Fibroblast of the aortic adventitia (primary cell): ENCODE measurements around the gene VWC2L. TPM values are rescaled to one million over a fixed set of nuclear protein-coding genes. Genes with fewer than 3 reads are reported as not detected.

Experiments used
- DNase-seq: peaks from one replicate; pipeline ENCODE4 v3.0.0-alpha.2; 2010; ENCODE audit warnings: low read depth
- H3K4me3 ChIP-seq: 2 replicates; pipeline ENCODE4 v1.5.1; 2011; ENCODE audit warnings: low read depth, mild to moderate bottlenecking, control low read depth, low read length, moderate library complexity
- total RNA-seq: library from RNA; depleted of rRNA; stranded (reverse); fragments of >200 nt; gene quantifications from 2 replicates; pipeline ENCODE4 v1.2.3, GENCODE V29; 2012; ENCODE audit warnings: low replicate concordance
- TF ChIP-seq, protein P1 (sequence below): IDR thresholded peaks from 2 replicates; pipeline ENCODE4 v1.5.1; 2011; ENCODE audit warnings: mild to moderate bottlenecking, low read length, control low read depth, inconsistent platforms; ENCODE audit not compliant: insufficient read depth

The VWC2L gene
- total RNA-seq, 1 donor, result not detected

DNA sequence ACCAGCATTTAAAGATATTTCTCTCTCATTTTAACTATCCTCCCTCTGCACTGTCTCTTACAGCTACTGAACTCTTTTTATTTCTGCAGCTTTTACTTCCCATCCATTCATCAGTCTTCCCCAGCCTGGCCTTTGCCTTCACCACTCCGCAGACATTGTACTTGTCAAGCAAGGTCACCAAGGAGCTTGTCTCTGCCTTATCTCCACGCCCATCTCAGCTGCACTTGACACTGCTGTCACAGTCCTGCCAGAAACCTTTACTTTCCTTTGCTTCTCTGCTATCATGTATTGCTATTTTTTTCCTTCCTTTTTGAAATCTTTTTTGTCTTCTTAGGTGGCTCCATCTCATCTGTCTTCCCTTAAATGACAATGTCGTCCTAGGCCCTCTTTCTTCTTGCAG is 147.0 kb downstream of the VWC2L start:
- no peak overlapping the region for H3K4me3 ChIP-seq
- TF ChIP-seq, protein P1, sequence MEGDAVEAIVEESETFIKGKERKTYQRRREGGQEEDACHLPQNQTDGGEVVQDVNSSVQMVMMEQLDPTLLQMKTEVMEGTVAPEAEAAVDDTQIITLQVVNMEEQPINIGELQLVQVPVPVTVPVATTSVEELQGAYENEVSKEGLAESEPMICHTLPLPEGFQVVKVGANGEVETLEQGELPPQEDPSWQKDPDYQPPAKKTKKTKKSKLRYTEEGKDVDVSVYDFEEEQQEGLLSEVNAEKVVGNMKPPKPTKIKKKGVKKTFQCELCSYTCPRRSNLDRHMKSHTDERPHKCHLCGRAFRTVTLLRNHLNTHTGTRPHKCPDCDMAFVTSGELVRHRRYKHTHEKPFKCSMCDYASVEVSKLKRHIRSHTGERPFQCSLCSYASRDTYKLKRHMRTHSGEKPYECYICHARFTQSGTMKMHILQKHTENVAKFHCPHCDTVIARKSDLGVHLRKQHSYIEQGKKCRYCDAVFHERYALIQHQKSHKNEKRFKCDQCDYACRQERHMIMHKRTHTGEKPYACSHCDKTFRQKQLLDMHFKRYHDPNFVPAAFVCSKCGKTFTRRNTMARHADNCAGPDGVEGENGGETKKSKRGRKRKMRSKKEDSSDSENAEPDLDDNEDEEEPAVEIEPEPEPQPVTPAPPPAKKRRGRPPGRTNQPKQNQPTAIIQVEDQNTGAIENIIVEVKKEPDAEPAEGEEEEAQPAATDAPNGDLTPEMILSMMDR, result no peak
- DNase-seq, result no peak

DNA sequence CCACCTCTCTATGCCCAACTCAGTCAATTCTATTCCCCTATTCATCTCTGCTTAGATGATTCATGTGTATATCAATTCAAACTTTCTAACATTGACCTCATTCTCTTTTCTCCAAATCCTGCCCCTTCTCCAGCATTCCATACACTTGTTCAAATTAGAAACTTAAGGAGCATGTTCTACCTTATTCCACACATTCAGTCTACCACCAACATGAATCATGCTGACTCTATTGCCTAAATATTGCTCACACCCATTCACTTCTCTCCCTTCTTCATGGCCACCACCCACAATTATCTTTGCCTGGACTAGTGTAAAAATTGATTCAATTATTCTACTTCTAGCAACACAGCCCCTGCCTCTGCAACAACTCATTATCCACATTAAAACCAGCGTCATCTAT is 147.5 kb downstream of the VWC2L start:
- DNase-seq, result no peak
- TF ChIP-seq, protein P1, result no peak
- no peak overlapping the region for H3K4me3 ChIP-seq

DNA sequence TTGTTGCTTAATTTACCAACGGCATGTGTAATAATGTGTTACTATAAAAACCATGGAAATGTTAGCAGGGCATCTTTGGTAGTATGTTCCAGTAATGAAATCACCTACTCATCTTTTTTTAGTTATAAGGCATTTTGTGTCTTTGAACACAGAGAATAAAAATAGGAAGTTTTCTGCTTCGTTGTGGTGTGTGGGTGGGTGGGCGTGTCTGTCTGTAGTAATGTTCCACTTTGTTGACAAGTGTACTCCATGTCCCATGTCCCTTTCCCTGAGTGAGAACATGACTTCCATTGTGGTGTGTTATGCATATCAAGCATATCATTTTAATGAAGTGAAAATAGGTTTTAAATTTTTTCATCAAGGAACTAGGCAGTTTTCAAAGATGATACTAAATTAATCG is 149.3 kb downstream of the VWC2L start:
- TF ChIP-seq, protein P1, result no peak
- no peak for DNase-seq
- no peak overlapping the region for H3K4me3 ChIP-seq

DNA sequence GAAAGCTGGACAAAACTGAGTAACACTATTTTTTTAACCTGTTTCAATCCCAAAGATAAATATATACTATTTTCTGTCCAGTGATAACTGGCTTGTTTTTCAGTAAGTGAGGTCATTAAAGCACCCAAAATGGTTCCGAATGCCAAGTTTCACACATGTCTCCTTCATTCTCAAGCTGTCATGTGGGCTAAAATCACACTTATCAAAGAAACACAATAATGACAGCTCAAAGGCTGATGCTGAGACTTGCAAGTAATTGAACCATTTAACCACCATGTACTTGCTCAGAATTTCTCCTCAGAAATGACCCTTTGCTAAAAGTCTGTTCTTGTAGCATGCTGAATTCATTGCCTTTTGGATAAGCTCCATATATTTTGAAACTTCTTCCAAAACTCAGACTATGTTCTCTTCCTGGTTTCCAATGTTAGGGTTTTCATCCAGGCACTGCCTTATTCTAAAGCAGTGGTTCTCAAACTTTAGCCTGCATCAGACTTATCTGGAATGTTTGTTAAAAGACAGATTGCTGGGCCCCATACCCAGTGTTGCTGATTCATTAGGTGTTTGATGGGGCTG is 149.8 kb downstream of the VWC2L start:
- DNase-seq, result no peak
- H3K4me3 ChIP-seq, result no peak overlapping the region
- TF ChIP-seq, protein P1, result no peak

DNA sequence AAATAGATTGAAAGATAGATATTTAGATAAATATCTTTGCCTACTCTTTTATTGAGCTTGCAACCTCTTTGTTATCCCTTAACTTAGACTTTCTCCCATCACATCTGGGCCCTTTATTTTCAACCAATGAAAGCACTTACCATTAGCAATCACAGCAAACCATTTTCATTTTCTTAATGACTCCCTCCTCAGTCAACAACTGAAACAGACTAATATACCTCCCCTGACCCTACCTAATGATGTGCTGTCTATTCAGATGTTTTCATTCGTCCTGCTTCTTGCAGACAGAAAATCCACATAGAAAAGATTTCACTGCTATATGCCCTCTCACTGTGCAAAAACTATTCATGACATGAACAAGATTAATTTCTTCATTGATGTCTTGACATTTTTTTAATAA is 154.4 kb downstream of the VWC2L start:
- no peak for DNase-seq
- TF ChIP-seq, protein P1, result no peak
- H3K4me3 ChIP-seq, result no peak overlapping the region

DNA sequence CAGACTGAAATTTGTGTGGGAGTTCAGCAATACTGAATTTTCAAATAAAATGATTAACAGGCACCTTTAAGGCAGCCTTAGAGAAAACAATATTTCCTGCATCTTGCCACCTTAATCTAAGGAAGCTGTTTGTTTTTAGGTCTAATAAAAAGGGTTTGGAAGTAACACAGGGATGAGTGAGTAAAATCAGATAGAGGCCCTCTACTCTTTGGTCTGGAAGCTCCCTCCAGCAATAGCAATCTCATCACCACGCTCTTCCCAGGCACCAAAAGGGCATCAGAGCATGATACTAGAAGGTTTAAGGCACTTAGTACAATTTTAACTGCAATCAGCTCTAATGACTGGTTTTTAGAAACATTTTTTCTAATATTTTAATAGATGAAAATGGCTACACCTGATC is 155.6 kb downstream of the VWC2L start:
- TF ChIP-seq, protein P1, result no peak
- no peak for DNase-seq
- no peak overlapping the region for H3K4me3 ChIP-seq

DNA sequence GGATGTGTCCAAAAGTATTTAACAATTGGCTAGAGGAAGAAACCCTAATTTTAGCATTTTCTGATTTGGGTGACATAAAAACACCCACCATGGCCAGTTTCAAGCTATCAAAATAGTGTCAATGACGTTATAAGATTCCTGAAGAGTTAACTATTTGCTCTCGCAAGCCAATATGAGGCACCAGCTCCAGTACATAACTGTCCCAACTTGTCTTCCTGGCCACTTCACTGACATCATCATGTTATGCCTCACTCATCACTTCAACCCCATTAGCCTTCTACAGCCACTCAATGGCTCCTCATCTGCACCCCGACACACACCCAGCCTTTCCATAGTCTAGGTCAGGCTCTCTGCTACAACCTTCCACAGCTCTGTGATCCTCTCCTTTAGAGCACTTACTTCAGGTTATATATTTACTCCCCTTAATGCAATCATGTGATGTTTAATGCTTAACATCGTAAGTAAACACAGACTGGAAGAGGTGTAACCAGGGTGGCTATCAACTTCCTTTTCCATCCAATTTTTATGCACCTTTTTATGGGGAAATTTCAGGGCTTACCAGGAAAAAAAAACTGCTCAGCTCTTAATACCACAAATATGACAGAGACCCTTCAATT is 158.7 kb downstream of the VWC2L start:
- no peak overlapping the region for H3K4me3 ChIP-seq
- TF ChIP-seq, protein P1, result no peak
- DNase-seq, result no peak
